ENCODE data around the gene BCL11B. TPM values are rescaled to one million over a fixed set of nuclear protein-coding genes. Genes with fewer than 3 reads are reported as not detected.

BCL11B gene
- polyA plus RNA-seq, 12 donors = 0.77 to 21.1 (median 1.4) TPM; not detected in 1

- DNase-seq = no peak
Observed at GRCh38 chr14:99256483-99256874, 15.5 kb downstream of the BCL11B start.

- DNase-seq = no peak
Observed at GRCh38 chr14:99255621-99256482, 16.1 kb downstream of the BCL11B start.

- DNase-seq = no peak
Observed at GRCh38 chr14:99254328-99255009, 17.5 kb downstream of the BCL11B start.

- DNase-seq = no peak
Observed at GRCh38 chr14:99253890-99254289, 18.1 kb downstream of the BCL11B start.

- no peak for DNase-seq
Observed at GRCh38 chr14:99252940-99253868, 18.8 kb downstream of the BCL11B start.

GRCh38 chr14:99252443-99252939 lies 19.5 kb downstream of the BCL11B start:
- DNase-seq = no peak

- DNase-seq = no peak
Observed at GRCh38 chr14:99251721-99252120, 20.3 kb downstream of the BCL11B start.

- DNase-seq = no peak
Observed at GRCh38 chr14:99250636-99251208, 21.3 kb downstream of the BCL11B start.

GRCh38 chr14:99249389-99249788 lies 22.6 kb downstream of the BCL11B start:
- no peak for DNase-seq

- DNase-seq = no peak
Observed at GRCh38 chr14:99248761-99249171, 23.2 kb downstream of the BCL11B start.

GRCh38 chr14:99247772-99248171 lies 24.2 kb downstream of the BCL11B start:
- no peak for DNase-seq

GRCh38 chr14:99247101-99247729 lies 24.8 kb downstream of the BCL11B start:
- no peak for DNase-seq

GRCh38 chr14:99246536-99247097 lies 25.4 kb downstream of the BCL11B start:
- DNase-seq = no peak

- DNase-seq = no peak
Observed at GRCh38 chr14:99245564-99246511, 26.2 kb downstream of the BCL11B start.

- no peak for DNase-seq
Observed at GRCh38 chr14:99244941-99245563, 26.9 kb downstream of the BCL11B start.

GRCh38 chr14:99244367-99244901 lies 27.6 kb downstream of the BCL11B start:
- DNase-seq = no peak

- no peak for DNase-seq
Observed at GRCh38 chr14:99242816-99243721, 28.9 kb downstream of the BCL11B start.

- no peak for DNase-seq
Observed at GRCh38 chr14:99242238-99242637, 29.8 kb downstream of the BCL11B start.
